IPS-20b (cell line): ENCODE results near the gene PLAC9.

Experiments used
- H3K27ac ChIP-seq: one replicate; pipeline ENCODE4 v1.5.1; 2013; ENCODE audit warnings: low read length
- H3K27me3 ChIP-seq: 2 replicates; pipeline ENCODE4 v1.6.1; 2013; ENCODE audit warnings: mild to moderate bottlenecking, low read length, inconsistent platforms; ENCODE audit not compliant: insufficient read depth
- H3K36me3 ChIP-seq: 2 replicates; pipeline ENCODE4 v1.6.1; 2013; ENCODE audit warnings: low read depth, mild to moderate bottlenecking, inconsistent platforms, low read length, moderate library complexity; ENCODE audit not compliant: insufficient read depth
- H3K4me1 ChIP-seq: 2 replicates; pipeline ENCODE4 v1.6.1; 2013; ENCODE audit warnings: mild to moderate bottlenecking, control low read depth, inconsistent platforms, low read length, moderate library complexity; ENCODE audit not compliant: insufficient read depth
- H3K4me3 ChIP-seq: 2 replicates; pipeline ENCODE4 v1.5.1; 2013; ENCODE audit warnings: mild to moderate bottlenecking, low read length, inconsistent platforms
- H3K9ac ChIP-seq: 2 replicates; pipeline ENCODE4 v1.6.1; 2013; ENCODE audit warnings: low read depth, mild to moderate bottlenecking, inconsistent platforms, low read length, moderate library complexity
- H3K9me3 ChIP-seq: 2 replicates; pipeline ENCODE4 v1.6.1; 2013; ENCODE audit warnings: mild to moderate bottlenecking, low read depth, low read length, inconsistent platforms; ENCODE audit not compliant: insufficient read depth

PLAC9 gene

GRCh38 chr10:80174641-80175395 is 42.3 kb downstream of the PLAC9 start:
- peaks cover 15% of the 10 kb centered on the region for H3K4me1 ChIP-seq
- no peaks in the 10 kb centered on the region for H3K9me3 ChIP-seq
- no peaks in the 10 kb centered on the region for H3K27me3 ChIP-seq
- H3K27ac ChIP-seq = no peak overlapping the region
- H3K9ac ChIP-seq = no peak overlapping the region
- no peak overlapping the region for H3K4me3 ChIP-seq
- H3K36me3 ChIP-seq = no peaks in the 10 kb centered on the region

- Histone ChIP-seq H3K4me3 (no peak overlapping the region), H3K27me3 (no peaks in the 10 kb centered on the region), H3K9ac (no peak overlapping the region), H3K9me3 (no peaks in the 10 kb centered on the region), H3K4me1 (peaks cover 7% of the 10 kb centered on the region), H3K36me3 (no peaks in the 10 kb centered on the region), H3K27ac (no peak overlapping the region)
These were observed 44.0 kb downstream of the PLAC9 start for GRCh38 chr10:80176526-80176925.

GRCh38 chr10:80177781-80178636 is 45.5 kb downstream of the PLAC9 start:
- H3K27ac ChIP-seq = no peak overlapping the region
- H3K9ac ChIP-seq = no peak overlapping the region
- no peaks in the 10 kb centered on the region for H3K27me3 ChIP-seq
- H3K9me3 ChIP-seq = no peaks in the 10 kb centered on the region
- 0 out of 2 replicates have a peak, but pooled peaks cover 3% of the 10 kb centered on the region for H3K4me1 ChIP-seq
- no peaks in the 10 kb centered on the region for H3K36me3 ChIP-seq
- no peak overlapping the region for H3K4me3 ChIP-seq

GRCh38 chr10:80182986-80183385 is 50.5 kb downstream of the PLAC9 start:
- Histone ChIP-seq H3K27me3 (no peaks in the 10 kb centered on the region), H3K4me1 (0 out of 2 replicates have a peak, but pooled peaks cover 3% of the 10 kb centered on the region), H3K9me3 (no peaks in the 10 kb centered on the region), H3K27ac (no peak overlapping the region), H3K9ac (no peak overlapping the region), H3K4me3 (no peak overlapping the region), H3K36me3 (no peaks in the 10 kb centered on the region)

DNA sequence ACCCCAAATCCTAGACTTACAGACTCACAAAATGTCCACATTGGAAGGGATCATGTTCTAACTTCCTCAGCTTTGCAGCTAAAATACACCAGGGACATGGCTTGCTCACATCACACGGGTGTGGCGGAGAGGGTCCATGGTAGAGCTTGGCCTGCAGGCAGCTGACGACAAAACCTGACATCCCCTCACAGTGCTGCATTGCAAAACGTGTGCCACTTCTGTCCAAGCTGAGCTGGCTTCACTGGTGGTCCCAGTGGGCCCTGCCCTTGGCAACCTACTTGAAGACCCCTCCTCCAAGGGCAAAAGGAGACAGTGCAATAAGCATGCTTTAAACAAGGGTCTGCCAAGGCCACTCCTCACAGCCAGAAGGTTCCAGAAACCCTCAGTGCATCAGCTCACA is 50.9 kb downstream of the PLAC9 start:
- Histone ChIP-seq H3K9ac (no peak overlapping the region), H3K27me3 (no peaks in the 10 kb centered on the region), H3K4me1 (0 out of 2 replicates have a peak, but pooled peaks cover 3% of the 10 kb centered on the region), H3K27ac (no peak overlapping the region), H3K36me3 (no peaks in the 10 kb centered on the region), H3K4me3 (no peak overlapping the region), H3K9me3 (no peaks in the 10 kb centered on the region)

- Histone ChIP-seq H3K9ac (no peak overlapping the region), H3K36me3 (no peaks in the 10 kb centered on the region), H3K27me3 (no peaks in the 10 kb centered on the region), H3K27ac (no peak overlapping the region), H3K4me3 (no peak overlapping the region), H3K4me1 (0 out of 2 replicates have a peak, but pooled peaks cover 3% of the 10 kb centered on the region), H3K9me3 (no peaks in the 10 kb centered on the region)
These were observed 51.8 kb downstream of the PLAC9 start for GRCh38 chr10:80184291-80184690.

- Histone ChIP-seq H3K4me3 (no peak overlapping the region), H3K36me3 (no peaks in the 10 kb centered on the region), H3K27me3 (no peaks in the 10 kb centered on the region), H3K9ac (no peak overlapping the region), H3K4me1 (0 out of 2 replicates have a peak, but pooled peaks cover 3% of the 10 kb centered on the region), H3K27ac (no peak overlapping the region), H3K9me3 (no peaks in the 10 kb centered on the region)
These were observed 53.2 kb downstream of the PLAC9 start for GRCh38 chr10:80185578-80186299.

DNA sequence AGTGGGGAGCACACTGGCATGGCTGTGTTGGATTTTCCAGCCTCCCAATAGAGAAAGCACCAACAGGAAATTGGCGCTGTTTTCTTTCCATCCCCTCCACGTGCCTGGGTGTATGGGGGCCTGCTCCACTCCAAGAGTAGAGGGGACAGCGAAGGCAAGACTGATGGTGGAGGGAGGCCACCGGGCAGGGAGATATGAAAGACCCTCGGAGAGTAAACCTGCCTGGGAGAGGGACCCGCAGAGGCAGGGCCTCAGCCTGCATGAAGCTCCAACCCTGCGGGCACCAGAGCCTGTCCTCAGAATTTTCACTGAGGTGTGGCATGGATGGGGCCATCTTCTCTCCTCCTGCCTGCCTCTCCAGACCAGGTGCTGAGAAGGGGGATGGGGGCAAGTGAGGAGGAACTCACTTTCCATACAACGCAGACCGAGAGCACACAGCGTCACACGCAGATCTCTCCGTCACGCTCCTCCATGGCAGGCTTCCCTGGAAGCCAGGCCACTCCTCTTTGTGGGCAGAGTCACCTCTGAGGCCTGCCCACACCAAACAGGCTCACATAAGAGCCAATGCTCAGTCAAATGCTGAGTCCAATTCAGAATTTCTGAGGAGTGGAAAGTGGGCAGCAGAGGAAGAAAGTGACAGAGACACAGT is 54.0 kb downstream of the PLAC9 start:
- Histone ChIP-seq H3K9me3 (no peaks in the 10 kb centered on the region), H3K9ac (no peak overlapping the region), H3K4me3 (no peak overlapping the region), H3K27me3 (no peaks in the 10 kb centered on the region), H3K27ac (no peak overlapping the region), H3K36me3 (no peaks in the 10 kb centered on the region), H3K4me1 (0 out of 2 replicates have a peak, but pooled peaks cover 3% of the 10 kb centered on the region)

DNA sequence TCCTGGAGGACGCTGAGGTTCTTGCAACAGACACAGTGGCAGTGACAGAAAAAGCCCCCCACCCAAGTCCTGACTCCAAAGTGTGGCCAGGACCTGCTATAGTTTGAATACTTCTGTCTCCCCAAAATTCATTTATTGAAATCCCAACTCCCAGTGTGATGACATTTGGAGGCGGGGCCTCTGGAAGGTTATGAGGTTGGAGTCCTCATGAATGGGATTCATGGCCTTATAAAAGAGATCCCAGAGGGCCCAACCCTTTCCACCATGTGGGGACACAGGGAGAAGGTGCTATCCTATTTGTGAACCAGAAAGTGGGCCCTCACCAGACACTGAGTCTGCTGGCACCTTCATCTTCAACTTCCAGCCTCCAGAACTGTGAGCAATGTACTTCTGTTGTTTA is 54.5 kb downstream of the PLAC9 start:
- Histone ChIP-seq H3K9me3 (no peaks in the 10 kb centered on the region), H3K4me1 (no peaks in the 10 kb centered on the region), H3K4me3 (no peak overlapping the region), H3K9ac (no peak overlapping the region), H3K27me3 (no peaks in the 10 kb centered on the region), H3K36me3 (no peaks in the 10 kb centered on the region), H3K27ac (no peak overlapping the region)

GRCh38 chr10:80187465-80188409 is 55.2 kb downstream of the PLAC9 start:
- Histone ChIP-seq H3K4me3 (no peak overlapping the region), H3K9ac (no peak overlapping the region)

More at GRCh38 chr10:80187465-80188409, 55.2 kb downstream of the PLAC9 start:
- no peaks in the 10 kb centered on the region for H3K9me3 ChIP-seq
- H3K27ac ChIP-seq = no peak overlapping the region
- no peaks in the 10 kb centered on the region for H3K4me1 ChIP-seq
- no peaks in the 10 kb centered on the region for H3K27me3 ChIP-seq
- no peaks in the 10 kb centered on the region for H3K36me3 ChIP-seq
